Lower leg skin (tissue), 4 donors: ENCODE results near the gene NPTN. TPM values are rescaled to one million over a fixed set of nuclear protein-coding genes. Genes with fewer than 3 reads are reported as not detected.

Experiments used
- DNase-seq, 2 donors: peaks; one replicate each; pipeline ENCODE4 v3.0.0-alpha.2; 2019; ENCODE audit warnings: low spot score in 2 of 2
- H3K4me3 ChIP-seq: fragments of 200-600 bp; sonication (generic); 2 replicates; pipeline ENCODE4 v1.5.1; 2017; ENCODE audit warnings: mild to moderate bottlenecking, low read depth; ENCODE audit not compliant: poor library complexity, severe bottlenecking
- POLR2A ChIP-seq, 2 donors: fragments of 450-650 bp; IDR thresholded peaks; one replicate each; pipeline ENCODE4 v1.6.1; 2016 to 2017; ENCODE audit warnings: antibody characterized with exemption in 2 of 2, mild to moderate bottlenecking in 1 of 2, moderate library complexity in 1 of 2
- WGBS, 2 donors: methylation state at CpG; one replicate each; pipeline ENCODE4 v1.1.5; 2018; 5-methylcytosine and 5-hydroxymethylcytosine counted together
- intact Hi-C: fragments of 100-400 bp; cut with DNase I; formaldehyde crosslinking; loops from one replicate; pipeline ENCODE4 v1.15.0; 2023; ENCODE audit warnings: low total_unique reads
- total RNA-seq, 4 donors: library from RNA; depleted of rRNA; stranded (reverse); fragments of >200 nt; gene quantifications; one replicate each; pipeline ENCODE4 v1.1.0, GENCODE V29; 2016
- TF ChIP-seq, protein P1 (sequence below), 3 donors: fragments of 450-650 bp; IDR thresholded peaks; one replicate each; pipeline ENCODE4 v1.5.1; 2016; ENCODE audit warnings: antibody characterized with exemption in 3 of 3, mild to moderate bottlenecking in 3 of 3, moderate library complexity in 2 of 3

NPTN gene
- total RNA-seq, 4 donors from 2014 or later, result 124 to 181 (median 150) TPM

DNA sequence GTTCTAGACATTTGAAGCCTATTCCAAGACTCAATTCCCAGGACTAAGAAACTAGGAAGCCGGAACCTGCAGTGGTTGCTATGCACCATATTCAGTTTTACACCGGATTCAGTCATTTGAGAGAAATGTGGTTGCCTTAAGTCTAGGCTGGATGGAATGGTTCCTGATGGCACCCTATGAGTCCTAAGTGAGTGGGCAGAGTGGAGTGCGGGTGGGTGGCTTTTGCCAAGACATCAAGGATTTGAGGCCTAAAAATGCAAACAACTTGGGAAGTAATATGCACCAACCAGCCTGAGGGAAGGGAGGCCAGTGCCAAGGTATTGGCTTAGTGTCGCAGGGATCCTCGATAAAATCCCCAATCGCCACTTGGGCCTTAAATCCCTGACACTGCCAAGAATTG is 46.8 kb upstream of the NPTN start:
- 84 to 86% methylated on average over 6 of the region's 6 CpGs for WGBS, 2 donors

GRCh38 chr15:73679180-73679579 is 46.0 kb upstream of the NPTN start:
- no peak overlapping the region for H3K4me3 ChIP-seq
- peak in 1 of 2 donors; percentile 43 for DNase-seq
- intact Hi-C loops, result no loop called here
- 75 to 88% methylated on average over 3 of the region's 3 CpGs for WGBS, 2 donors
- TF ChIP-seq, protein P1, sequence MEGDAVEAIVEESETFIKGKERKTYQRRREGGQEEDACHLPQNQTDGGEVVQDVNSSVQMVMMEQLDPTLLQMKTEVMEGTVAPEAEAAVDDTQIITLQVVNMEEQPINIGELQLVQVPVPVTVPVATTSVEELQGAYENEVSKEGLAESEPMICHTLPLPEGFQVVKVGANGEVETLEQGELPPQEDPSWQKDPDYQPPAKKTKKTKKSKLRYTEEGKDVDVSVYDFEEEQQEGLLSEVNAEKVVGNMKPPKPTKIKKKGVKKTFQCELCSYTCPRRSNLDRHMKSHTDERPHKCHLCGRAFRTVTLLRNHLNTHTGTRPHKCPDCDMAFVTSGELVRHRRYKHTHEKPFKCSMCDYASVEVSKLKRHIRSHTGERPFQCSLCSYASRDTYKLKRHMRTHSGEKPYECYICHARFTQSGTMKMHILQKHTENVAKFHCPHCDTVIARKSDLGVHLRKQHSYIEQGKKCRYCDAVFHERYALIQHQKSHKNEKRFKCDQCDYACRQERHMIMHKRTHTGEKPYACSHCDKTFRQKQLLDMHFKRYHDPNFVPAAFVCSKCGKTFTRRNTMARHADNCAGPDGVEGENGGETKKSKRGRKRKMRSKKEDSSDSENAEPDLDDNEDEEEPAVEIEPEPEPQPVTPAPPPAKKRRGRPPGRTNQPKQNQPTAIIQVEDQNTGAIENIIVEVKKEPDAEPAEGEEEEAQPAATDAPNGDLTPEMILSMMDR (IDR thresholded peaks at IDR 0.05), result no peak
- no peak for TF ChIP-seq POLR2A (IDR thresholded peaks at IDR 0.05)

More for the DNA sequence above, 46.8 kb upstream of the NPTN start:
- intact Hi-C loops, result loop anchor here (5.0 to 10.0 kb wide), 2 partner anchors 45 to 787 kb away; partner anchors contain the start of gene NPTN
- no peak overlapping the region for H3K4me3 ChIP-seq
- TF ChIP-seq POLR2A (IDR thresholded peaks at IDR 0.05), result no peak
- TF ChIP-seq, protein P1 (IDR thresholded peaks at IDR 0.05), result no peak
- peak in 1 of 2 donors; percentile 65 for DNase-seq

DNA sequence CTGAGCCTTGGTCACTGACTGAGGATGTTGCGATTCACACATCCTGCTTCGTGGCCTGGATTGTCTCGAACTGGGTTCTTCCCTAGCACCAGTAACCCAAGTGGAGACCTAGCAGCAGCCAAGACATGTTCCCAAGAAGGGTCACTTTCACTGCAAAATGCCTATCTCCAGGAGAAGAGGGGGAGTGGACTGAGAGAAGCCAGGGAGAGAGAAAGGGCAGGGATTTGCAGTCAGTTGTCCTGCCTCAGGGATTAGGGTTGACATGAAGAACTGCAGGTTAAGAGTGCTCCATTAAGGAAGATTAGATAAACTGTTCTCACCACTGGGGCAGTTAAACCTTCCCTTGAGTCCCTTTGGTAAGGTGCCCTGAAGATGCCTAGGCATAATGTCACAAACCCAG is 45.3 kb upstream of the NPTN start:
- no peak overlapping the region for H3K4me3 ChIP-seq
- intact Hi-C loops, result no loop called here
- TF ChIP-seq, protein P1 (IDR thresholded peaks at IDR 0.05), result no peak
- no peak for TF ChIP-seq POLR2A (IDR thresholded peaks at IDR 0.05)
- WGBS, 2 donors, result 79 to 87% methylated on average over 3 of the region's 3 CpGs
- DNase-seq, result peak in 1 of 2 donors; percentile 60

GRCh38 chr15:73677733-73678132 is 44.5 kb upstream of the NPTN start:
- no peak overlapping the region for H3K4me3 ChIP-seq
- intact Hi-C loops, result no loop called here
- TF ChIP-seq POLR2A (IDR thresholded peaks at IDR 0.05), result no peak
- TF ChIP-seq, protein P1 (IDR thresholded peaks at IDR 0.05), result no peak
- DNase-seq, result peak in 1 of 2 donors; percentile 49
- WGBS, 2 donors, result 76 to 94% methylated on average over 2 of the region's 2 CpGs

GRCh38 chr15:73677146-73677607 is 44.0 kb upstream of the NPTN start:
- TF ChIP-seq, protein P1 (IDR thresholded peaks at IDR 0.05), result peak in 1 of 3 donors; percentile 79
- TF ChIP-seq POLR2A (IDR thresholded peaks at IDR 0.05), result no peak
- DNase-seq, result peak; percentile 72 to 87
- intact Hi-C loops, result no loop called here

GRCh38 chr15:73674587-73674986 is 41.4 kb upstream of the NPTN start:
- intact Hi-C loops, result no loop called here
- WGBS, 2 donors, result 93 to 100% methylated on average over 1 of the region's 1 CpG

More at GRCh38 chr15:73677146-73677607, 44.0 kb upstream of the NPTN start:
- no peak overlapping the region for H3K4me3 ChIP-seq
- WGBS, 2 donors, result 37 to 45% methylated on average over 5 of the region's 5 CpGs

More at GRCh38 chr15:73674587-73674986, 41.4 kb upstream of the NPTN start:
- no peak for DNase-seq
- no peak overlapping the region for H3K4me3 ChIP-seq
- TF ChIP-seq, protein P1 (IDR thresholded peaks at IDR 0.05), result no peak
- TF ChIP-seq POLR2A (IDR thresholded peaks at IDR 0.05), result no peak
